HepG2 (cell line): ENCODE results near the gene COL13A1. TPM values are rescaled to one million over a fixed set of nuclear protein-coding genes. Genes with fewer than 3 reads are reported as not detected.

ENCODE experiments used
- CREB1 ChIP-seq, 2 experiments: fragments of 450-650 bp in 1 of 2; IDR thresholded peaks; 2 replicates each; pipeline ENCODE4 v1.6.1; 2016 to 2017; ENCODE audit warnings: control low read depth in 1 of 2, mild to moderate bottlenecking in 1 of 2, missing compliant biosample characterization in 1 of 2, missing genetic modification characterization in 1 of 2
- GZF1 ChIP-seq: sonication (generic); formaldehyde crosslinking; IDR thresholded peaks from 2 replicates; pipeline ENCODE4 v1.5.1; 2020; ENCODE audit warnings: mild to moderate bottlenecking, missing genetic modification reagents
- HCFC1 ChIP-seq: fragments of 150-350 bp; IDR thresholded peaks from 2 replicates; pipeline ENCODE4 v1.6.1; 2014; ENCODE audit warnings: low read depth, low read length
- HNF4A ChIP-seq: sonication (generic); formaldehyde crosslinking; IDR thresholded peaks from 2 replicates; pipeline ENCODE4 v1.4.0; 2020; ENCODE audit warnings: missing genetic modification reagents
- HOXA9 ChIP-seq: sonication (generic); formaldehyde crosslinking; IDR thresholded peaks from 2 replicates; pipeline ENCODE4 v1.8.1; 2022; ENCODE audit warnings: missing genetic modification reagents, mild to moderate bottlenecking, moderate library complexity, borderline replicate concordance
- MTA1 ChIP-seq: sonication (generic); formaldehyde crosslinking; IDR thresholded peaks from 2 replicates; pipeline ENCODE4 v1.4.0; 2020; ENCODE audit warnings: missing genetic modification reagents, mild to moderate bottlenecking, borderline replicate concordance
- PRPF4 ChIP-seq: fragments of 200-400 bp; formaldehyde crosslinking; IDR thresholded peaks from 2 replicates; pipeline ENCODE4 v1.6.1; 2016; ENCODE audit warnings: low read length, low read depth; ENCODE audit not compliant: poor library complexity, severe bottlenecking
- RAD51 ChIP-seq: fragments of 450-650 bp; IDR thresholded peaks from 2 replicates; pipeline ENCODE4 v1.6.1; 2016; ENCODE audit warnings: borderline replicate concordance
- ZKSCAN8 ChIP-seq: IDR thresholded peaks from 2 replicates; pipeline ENCODE4 v1.6.1; 2016; ENCODE audit warnings: borderline replicate concordance, missing genetic modification reagents, missing compliant biosample characterization
- ZNF552 ChIP-seq: sonication (generic); formaldehyde crosslinking; IDR thresholded peaks from 2 replicates; pipeline ENCODE4 v1.9.0; 2022; ENCODE audit warnings: missing genetic modification reagents, mild to moderate bottlenecking, borderline replicate concordance
- ZNF709 ChIP-seq: sonication (generic); formaldehyde crosslinking; IDR thresholded peaks from 2 replicates; pipeline ENCODE4 v1.5.0; 2020; ENCODE audit warnings: mild to moderate bottlenecking, missing genetic modification reagents
- ZNF749 ChIP-seq: sonication (generic); formaldehyde crosslinking; IDR thresholded peaks from 2 replicates; pipeline ENCODE4 v1.8.0; 2022; ENCODE audit warnings: mild to moderate bottlenecking, missing genetic modification reagents, moderate library complexity, borderline replicate concordance
- polyA plus RNA-seq, 8 experiments: library from polyadenylated mRNA; depleted of rRNA in 3 of 8; stranded (reverse) in 7 of 8; unstranded in 1 of 8; fragments of >200 nt; fragmentation: Illumina TruSeq in 4 of 8; extraction: Trizol in 4 of 8; gene quantifications; 2 replicates each; pipeline versions ENCODE4 v1.2.1 to v1.2.3, GENCODE V29; 2011 to 2016; ENCODE audit warnings: low read depth in 4 of 8, missing spikeins in 1 of 8, mixed read lengths in 1 of 8; ENCODE audit not compliant: insufficient read depth in 1 of 8
- total RNA-seq, 5 experiments: library from RNA; depleted of rRNA; stranded (reverse); fragments of >200 nt; fragmentation: Illumina TruSeq; extraction: Trizol; gene quantifications; 2 replicates each; pipeline ENCODE4 v1.2.3, GENCODE V29; 2016; ENCODE audit warnings: low read depth in 1 of 5
- TF ChIP-seq, protein P1 (sequence below): sonication (generic); formaldehyde crosslinking; IDR thresholded peaks from 2 replicates; pipeline ENCODE4 v1.4.0; 2020; ENCODE audit warnings: missing genetic modification reagents
- TF ChIP-seq, protein P2 (sequence below): sonication (generic); formaldehyde crosslinking; IDR thresholded peaks from 2 replicates; pipeline ENCODE4 v1.9.0; 2022; ENCODE audit warnings: low read depth, missing genetic modification reagents
- TF ChIP-seq, protein P3 (sequence below): sonication (generic); formaldehyde crosslinking; IDR thresholded peaks from 2 replicates; pipeline ENCODE4 v1.9.0; 2021; ENCODE audit warnings: missing genetic modification reagents, mild to moderate bottlenecking, borderline replicate concordance
- TF ChIP-seq, protein P4 (sequence below): sonication (generic); formaldehyde crosslinking; IDR thresholded peaks from 2 replicates; pipeline ENCODE4 v1.4.0; 2020; ENCODE audit warnings: missing genetic modification reagents

Gene COL13A1
- total and polyA plus RNA-seq, 2 of the 13 experiments (the other 11 are each of a cell fraction or from before 2014, with no cell fraction given): 0.07 TPM; not detected in 1

DNA sequence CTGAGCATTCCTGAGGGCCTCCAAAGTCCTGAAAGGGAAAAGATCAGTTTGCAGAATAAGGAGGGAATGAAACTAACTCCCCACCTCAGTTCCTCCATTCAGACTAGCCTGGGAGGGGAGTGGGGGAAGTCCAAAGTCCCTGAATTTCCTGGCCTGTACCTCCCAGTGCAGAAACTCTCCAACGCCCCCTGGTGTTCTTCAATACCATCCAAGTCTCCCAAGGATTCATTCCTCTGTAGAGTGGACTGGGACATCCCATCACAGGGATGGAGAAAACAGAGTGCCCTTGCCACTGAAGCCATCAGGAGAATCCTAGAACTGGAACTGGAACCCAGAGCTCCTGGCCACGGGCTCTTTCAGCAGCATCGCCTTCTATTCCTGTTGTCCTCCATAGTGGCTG is 1.6 kb upstream of the COL13A1 start (continued):
- TF ChIP-seq, protein P1, sequence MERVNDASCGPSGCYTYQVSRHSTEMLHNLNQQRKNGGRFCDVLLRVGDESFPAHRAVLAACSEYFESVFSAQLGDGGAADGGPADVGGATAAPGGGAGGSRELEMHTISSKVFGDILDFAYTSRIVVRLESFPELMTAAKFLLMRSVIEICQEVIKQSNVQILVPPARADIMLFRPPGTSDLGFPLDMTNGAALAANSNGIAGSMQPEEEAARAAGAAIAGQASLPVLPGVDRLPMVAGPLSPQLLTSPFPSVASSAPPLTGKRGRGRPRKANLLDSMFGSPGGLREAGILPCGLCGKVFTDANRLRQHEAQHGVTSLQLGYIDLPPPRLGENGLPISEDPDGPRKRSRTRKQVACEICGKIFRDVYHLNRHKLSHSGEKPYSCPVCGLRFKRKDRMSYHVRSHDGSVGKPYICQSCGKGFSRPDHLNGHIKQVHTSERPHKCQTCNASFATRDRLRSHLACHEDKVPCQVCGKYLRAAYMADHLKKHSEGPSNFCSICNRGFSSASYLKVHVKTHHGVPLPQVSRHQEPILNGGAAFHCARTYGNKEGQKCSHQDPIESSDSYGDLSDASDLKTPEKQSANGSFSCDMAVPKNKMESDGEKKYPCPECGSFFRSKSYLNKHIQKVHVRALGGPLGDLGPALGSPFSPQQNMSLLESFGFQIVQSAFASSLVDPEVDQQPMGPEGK: peak; percentile 46; the same call in 1 of the 2 replicates
- TF ChIP-seq RAD51 (no peak), MTA1 (no peak), ZNF749 (CRISPR knock-in tag) (no peak), ZKSCAN8 (CRISPR knock-in tag) (no peak), PRPF4 (no peak), HCFC1 (no peak), ZNF552 (CRISPR knock-in tag) (no peak), HNF4A (CRISPR knock-in tag) (peak; percentile 82), CREB1 (IDR thresholded peaks at IDR 0.05) (no peak), CREB1 (CRISPR knock-in tag; IDR thresholded peaks at IDR 0.05) (no peak), HOXA9 (CRISPR knock-in tag) (no peak), GZF1 (CRISPR knock-in tag) (no peak), ZNF709 (CRISPR knock-in tag) (no peak)
- TF ChIP-seq, protein P2, sequence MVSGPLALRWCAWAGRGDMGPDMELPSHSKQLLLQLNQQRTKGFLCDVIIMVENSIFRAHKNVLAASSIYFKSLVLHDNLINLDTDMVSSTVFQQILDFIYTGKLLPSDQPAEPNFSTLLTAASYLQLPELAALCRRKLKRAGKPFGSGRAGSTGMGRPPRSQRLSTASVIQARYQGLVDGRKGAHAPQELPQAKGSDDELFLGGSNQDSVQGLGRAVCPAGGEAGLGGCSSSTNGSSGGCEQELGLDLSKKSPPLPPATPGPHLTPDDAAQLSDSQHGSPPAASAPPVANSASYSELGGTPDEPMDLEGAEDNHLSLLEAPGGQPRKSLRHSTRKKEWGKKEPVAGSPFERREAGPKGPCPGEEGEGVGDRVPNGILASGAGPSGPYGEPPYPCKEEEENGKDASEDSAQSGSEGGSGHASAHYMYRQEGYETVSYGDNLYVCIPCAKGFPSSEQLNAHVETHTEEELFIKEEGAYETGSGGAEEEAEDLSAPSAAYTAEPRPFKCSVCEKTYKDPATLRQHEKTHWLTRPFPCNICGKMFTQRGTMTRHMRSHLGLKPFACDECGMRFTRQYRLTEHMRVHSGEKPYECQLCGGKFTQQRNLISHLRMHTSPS: no peak
- TF ChIP-seq, protein P3, sequence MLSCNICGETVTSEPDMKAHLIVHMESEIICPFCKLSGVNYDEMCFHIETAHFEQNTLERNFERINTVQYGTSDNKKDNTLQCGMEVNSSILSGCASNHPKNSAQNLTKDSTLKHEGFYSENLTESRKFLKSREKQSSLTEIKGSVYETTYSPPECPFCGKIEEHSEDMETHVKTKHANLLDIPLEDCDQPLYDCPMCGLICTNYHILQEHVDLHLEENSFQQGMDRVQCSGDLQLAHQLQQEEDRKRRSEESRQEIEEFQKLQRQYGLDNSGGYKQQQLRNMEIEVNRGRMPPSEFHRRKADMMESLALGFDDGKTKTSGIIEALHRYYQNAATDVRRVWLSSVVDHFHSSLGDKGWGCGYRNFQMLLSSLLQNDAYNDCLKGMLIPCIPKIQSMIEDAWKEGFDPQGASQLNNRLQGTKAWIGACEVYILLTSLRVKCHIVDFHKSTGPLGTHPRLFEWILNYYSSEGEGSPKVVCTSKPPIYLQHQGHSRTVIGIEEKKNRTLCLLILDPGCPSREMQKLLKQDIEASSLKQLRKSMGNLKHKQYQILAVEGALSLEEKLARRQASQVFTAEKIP (CRISPR knock-in tag): no peak
- TF ChIP-seq, protein P4, sequence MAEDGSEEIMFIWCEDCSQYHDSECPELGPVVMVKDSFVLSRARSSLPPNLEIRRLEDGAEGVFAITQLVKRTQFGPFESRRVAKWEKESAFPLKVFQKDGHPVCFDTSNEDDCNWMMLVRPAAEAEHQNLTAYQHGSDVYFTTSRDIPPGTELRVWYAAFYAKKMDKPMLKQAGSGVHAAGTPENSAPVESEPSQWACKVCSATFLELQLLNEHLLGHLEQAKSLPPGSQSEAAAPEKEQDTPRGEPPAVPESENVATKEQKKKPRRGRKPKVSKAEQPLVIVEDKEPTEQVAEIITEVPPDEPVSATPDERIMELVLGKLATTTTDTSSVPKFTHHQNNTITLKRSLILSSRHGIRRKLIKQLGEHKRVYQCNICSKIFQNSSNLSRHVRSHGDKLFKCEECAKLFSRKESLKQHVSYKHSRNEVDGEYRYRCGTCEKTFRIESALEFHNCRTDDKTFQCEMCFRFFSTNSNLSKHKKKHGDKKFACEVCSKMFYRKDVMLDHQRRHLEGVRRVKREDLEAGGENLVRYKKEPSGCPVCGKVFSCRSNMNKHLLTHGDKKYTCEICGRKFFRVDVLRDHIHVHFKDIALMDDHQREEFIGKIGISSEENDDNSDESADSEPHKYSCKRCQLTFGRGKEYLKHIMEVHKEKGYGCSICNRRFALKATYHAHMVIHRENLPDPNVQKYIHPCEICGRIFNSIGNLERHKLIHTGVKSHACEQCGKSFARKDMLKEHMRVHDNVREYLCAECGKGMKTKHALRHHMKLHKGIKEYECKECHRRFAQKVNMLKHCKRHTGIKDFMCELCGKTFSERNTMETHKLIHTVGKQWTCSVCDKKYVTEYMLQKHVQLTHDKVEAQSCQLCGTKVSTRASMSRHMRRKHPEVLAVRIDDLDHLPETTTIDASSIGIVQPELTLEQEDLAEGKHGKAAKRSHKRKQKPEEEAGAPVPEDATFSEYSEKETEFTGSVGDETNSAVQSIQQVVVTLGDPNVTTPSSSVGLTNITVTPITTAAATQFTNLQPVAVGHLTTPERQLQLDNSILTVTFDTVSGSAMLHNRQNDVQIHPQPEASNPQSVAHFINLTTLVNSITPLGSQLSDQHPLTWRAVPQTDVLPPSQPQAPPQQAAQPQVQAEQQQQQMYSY (CRISPR knock-in tag): no peak
